Astrocyte of the cerebellum (primary cell): ENCODE measurements around the gene CITED1.
A peak's percentile ranks its signal among the peaks of the same experiment; 100 is the strongest.

ENCODE experiments used
- DNase-seq: peaks from one replicate; pipeline ENCODE4 v3.0.0-alpha.2; 2011; ENCODE audit warnings: low read depth
- H3K4me3 ChIP-seq: 2 replicates; pipeline ENCODE4 v1.5.1; 2011; ENCODE audit warnings: mild to moderate bottlenecking, low read depth, low read length, moderate library complexity
- CTCF ChIP-seq: IDR thresholded peaks from 2 replicates; pipeline ENCODE4 v1.5.1; 2012; ENCODE audit warnings: low read length, low read depth, moderate library complexity, mild to moderate bottlenecking; ENCODE audit errors: missing control alignments
- in situ Hi-C: cut with HindIII; loops from 2 replicates; pipeline ENCODE4 v1.10.0; 2017; ENCODE audit warnings: low sequenced_read_pairs

CITED1 gene

GRCh38 chrX:72316408-72317110 lies 10.8 kb upstream of the CITED1 start:
- no peak overlapping the region for H3K4me3 ChIP-seq
- no peak for TF ChIP-seq CTCF
- in situ Hi-C loops = no loop called here
- no peak for DNase-seq

GRCh38 chrX:72314881-72315280 lies 9.2 kb upstream of the CITED1 start:
- H3K4me3 ChIP-seq = no peak overlapping the region
- no peak for TF ChIP-seq CTCF
- in situ Hi-C loops = no loop called here
- no peak for DNase-seq

- no peak for TF ChIP-seq CTCF
- DNase-seq = no peak
- H3K4me3 ChIP-seq = no peak overlapping the region
- in situ Hi-C loops = no loop called here
These were observed 8.3 kb upstream of the CITED1 start for GRCh38 chrX:72313707-72314641.

- no peak for TF ChIP-seq CTCF
- no peak for DNase-seq
- in situ Hi-C loops = no loop called here
- H3K4me3 ChIP-seq = no peak overlapping the region
These were observed 6.7 kb upstream of the CITED1 start for GRCh38 chrX:72312311-72312940.

- TF ChIP-seq CTCF = no peak
- in situ Hi-C loops = no loop called here
- no peak for DNase-seq
- peak overlapping the region; percentile 25 for H3K4me3 ChIP-seq
These were observed 3.8 kb upstream of the CITED1 start for GRCh38 chrX:72309297-72310071.

GRCh38 chrX:72308566-72309296 lies 3.0 kb upstream of the CITED1 start:
- peak; percentile 26 for DNase-seq
- in situ Hi-C loops = no loop called here
- H3K4me3 ChIP-seq = peak overlapping the region; percentile 25
- no peak for TF ChIP-seq CTCF
